ENCODE results near the gene HES2.
"Not testable (repeated sequence)": the region's sequence is repeated elsewhere in the genome, so short reads cannot be mapped to it uniquely, and the experiment has no call there.

Gene HES2

DNA sequence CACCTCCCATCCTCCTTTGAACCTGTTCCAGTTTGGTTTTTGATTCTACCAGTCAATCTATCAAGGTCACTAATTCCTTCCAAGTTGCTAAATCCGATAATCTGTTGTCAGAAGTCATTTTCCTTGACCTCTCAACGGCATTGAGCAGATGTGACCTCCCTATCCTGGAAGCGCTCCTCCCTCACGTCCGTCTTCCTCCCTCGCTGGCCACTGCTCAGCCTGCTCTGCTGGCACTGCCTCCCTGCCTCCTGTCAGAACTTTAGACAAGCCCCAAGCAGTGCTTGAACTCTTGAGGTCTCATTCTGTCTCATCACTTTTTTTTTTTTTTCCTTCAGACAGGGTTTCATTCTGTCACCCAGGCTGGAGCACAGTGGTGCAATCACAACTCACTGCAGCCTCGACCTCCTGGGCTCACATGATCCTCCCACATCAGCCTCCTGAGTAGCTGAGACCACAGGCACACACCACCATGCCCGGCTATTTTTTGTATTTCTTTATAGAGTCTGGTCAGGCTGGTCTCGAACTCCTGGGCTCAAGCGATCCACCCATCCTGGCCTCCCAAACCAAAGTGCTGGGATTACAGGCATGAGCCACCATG lies 21.8 kb downstream of the HES2 start:
- Histone ChIP-seq H3K4me2 (ENCODE audit: low read length) (no peak overlapping the region), H3K9ac (ENCODE audit: low read length) (no peak overlapping the region), H3K4me3 (ENCODE audit: low read depth, low read length) (no peak overlapping the region), H3K14ac (ENCODE audit: low read length) (no peak overlapping the region), H2BK12ac (ENCODE audit: low read length) (no peak overlapping the region), H3K4me1 (ENCODE audit: control insufficient read depth in 1 of 2, insufficient read depth in 2 of 2, low read length in 2 of 2) (peaks cover 2 to 5% of the 10 kb centered on the region in 2 experiments), H3K79me2 (ENCODE audit: control insufficient read depth, insufficient read depth, low read length, poor library complexity) (peaks cover 2% of the 10 kb centered on the region), H3K27ac (ENCODE audit: low read depth, low read length) (no peak overlapping the region), H3K9me3 (ENCODE audit: insufficient read depth, low read depth, low read length) (no peaks in the 10 kb centered on the region), H2BK5ac (ENCODE audit: low read depth, low read length, poor library complexity) (no peak overlapping the region), H3K27me3 (ENCODE audit: insufficient read depth, low read length) (no peaks in the 10 kb centered on the region), H4K12ac (ENCODE audit: low read depth, low read length) (no peak overlapping the region), H2AFZ (ENCODE audit: insufficient read depth, low read length, poor library complexity) (no peak overlapping the region), H3K79me1 (ENCODE audit: low read length) (peaks cover 4% of the 10 kb centered on the region), H3K36me3 (ENCODE audit: control insufficient read depth in 1 of 2, insufficient read depth in 2 of 2, low read length in 2 of 2) (no peaks in the 10 kb centered on the region), H2AK5ac (ENCODE audit: low read length) (no peak overlapping the region), H3K4ac (ENCODE audit: low read depth, low read length) (no peak overlapping the region), H4K8ac (ENCODE audit: low read depth, low read length) (no peak overlapping the region), H4K91ac (ENCODE audit: low read depth, low read length) (no peak overlapping the region), H3K18ac (ENCODE audit: low read length) (no peak overlapping the region), H3K23ac (ENCODE audit: low read length) (no peak overlapping the region), H2BK120ac (ENCODE audit: insufficient read depth, low read length, poor library complexity) (no peak overlapping the region)
- no CpG with 5 or more reads among the region's 10 CpGs for WGBS (ENCODE audit: extremely low coverage, insufficient coverage, insufficient read length)
- no peak for DNase-seq

GRCh38 chr1:6396998-6397397 lies 22.7 kb downstream of the HES2 start:
- Histone ChIP-seq H3K36me3 (ENCODE audit: control insufficient read depth in 1 of 2, insufficient read depth in 2 of 2, low read length in 2 of 2) (no peaks in the 10 kb centered on the region), H4K12ac (ENCODE audit: low read depth, low read length) (no peak overlapping the region), H3K4me3 (ENCODE audit: low read depth, low read length) (no peak overlapping the region), H2AFZ (ENCODE audit: insufficient read depth, low read length, poor library complexity) (no peak overlapping the region), H3K18ac (ENCODE audit: low read length) (no peak overlapping the region), H2BK12ac (ENCODE audit: low read length) (no peak overlapping the region), H2BK5ac (ENCODE audit: low read depth, low read length, poor library complexity) (no peak overlapping the region), H3K79me2 (ENCODE audit: control insufficient read depth, insufficient read depth, low read length, poor library complexity) (peaks cover 2% of the 10 kb centered on the region), H3K4me2 (ENCODE audit: low read length) (no peak overlapping the region), H3K9ac (ENCODE audit: low read length) (no peak overlapping the region), H3K23ac (ENCODE audit: low read length) (no peak overlapping the region), H3K9me3 (ENCODE audit: insufficient read depth, low read depth, low read length) (no peaks in the 10 kb centered on the region), H3K4me1 (ENCODE audit: control insufficient read depth in 1 of 2, insufficient read depth in 2 of 2, low read length in 2 of 2) (peaks cover 5 to 9% of the 10 kb centered on the region in 2 experiments), H3K4ac (ENCODE audit: low read depth, low read length) (no peak overlapping the region), H3K27ac (ENCODE audit: low read depth, low read length) (no peak overlapping the region), H2BK120ac (ENCODE audit: insufficient read depth, low read length, poor library complexity) (no peak overlapping the region), H3K14ac (ENCODE audit: low read length) (no peak overlapping the region), H2AK5ac (ENCODE audit: low read length) (no peak overlapping the region), H3K79me1 (ENCODE audit: low read length) (peaks cover 4% of the 10 kb centered on the region), H3K27me3 (ENCODE audit: insufficient read depth, low read length) (no peaks in the 10 kb centered on the region), H4K8ac (ENCODE audit: low read depth, low read length) (no peak overlapping the region), H4K91ac (ENCODE audit: low read depth, low read length) (no peak overlapping the region)
- no peak for DNase-seq

- not testable (repeated sequence) for H3K9ac ChIP-seq (ENCODE audit: low read length); H3K18ac ChIP-seq (ENCODE audit: low read length); H3K27ac ChIP-seq (ENCODE audit: low read depth, low read length); H4K12ac ChIP-seq (ENCODE audit: low read depth, low read length); H2AFZ ChIP-seq (ENCODE audit: insufficient read depth, low read length, poor library complexity); H2BK12ac ChIP-seq (ENCODE audit: low read length); H3K14ac ChIP-seq (ENCODE audit: low read length); H3K4me2 ChIP-seq (ENCODE audit: low read length); H3K4me3 ChIP-seq (ENCODE audit: low read depth, low read length); DNase-seq; H3K9me3 ChIP-seq (ENCODE audit: insufficient read depth, low read depth, low read length); H3K23ac ChIP-seq (ENCODE audit: low read length); H3K4ac ChIP-seq (ENCODE audit: low read depth, low read length); H2AK5ac ChIP-seq (ENCODE audit: low read length); H3K79me2 ChIP-seq (ENCODE audit: control insufficient read depth, insufficient read depth, low read length, poor library complexity); H3K36me3 ChIP-seq (ENCODE audit: control insufficient read depth in 1 of 2, insufficient read depth in 2 of 2, low read length in 2 of 2); H2BK5ac ChIP-seq (ENCODE audit: low read depth, low read length, poor library complexity); H3K27me3 ChIP-seq (ENCODE audit: insufficient read depth, low read length); H2BK120ac ChIP-seq (ENCODE audit: insufficient read depth, low read length, poor library complexity); H4K91ac ChIP-seq (ENCODE audit: low read depth, low read length); H4K8ac ChIP-seq (ENCODE audit: low read depth, low read length); H3K79me1 ChIP-seq (ENCODE audit: low read length)
- H3K4me1 ChIP-seq (ENCODE audit: control insufficient read depth in 1 of 2, insufficient read depth in 2 of 2, low read length in 2 of 2) = peaks cover 5 to 10% of the 10 kb centered on the region in 2 experiments
- WGBS (ENCODE audit: extremely low coverage, insufficient coverage, insufficient read length) = no CpG with 5 or more reads among the region's 34 CpGs
Observed at GRCh38 chr1:6395781-6396244, 23.9 kb downstream of the HES2 start.

DNA sequence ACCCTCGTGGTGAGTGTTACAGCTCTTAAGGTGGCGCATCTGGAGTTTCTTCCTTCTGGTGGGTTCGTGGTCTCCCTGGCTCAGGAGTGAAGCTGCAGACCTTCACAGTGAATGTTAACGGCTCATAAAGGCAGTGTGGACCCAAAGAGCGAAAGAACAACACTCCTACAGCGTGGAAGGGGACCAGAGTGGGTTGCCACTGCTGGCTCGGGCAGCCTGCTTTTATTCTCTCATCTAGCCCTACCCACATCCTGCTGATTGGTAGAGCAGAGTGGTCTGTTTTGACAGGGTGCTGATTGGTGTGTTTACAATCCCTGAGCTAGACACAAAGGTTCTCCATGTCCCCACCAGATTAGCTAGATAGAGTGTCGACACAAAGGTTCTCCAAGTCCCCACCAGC lies 24.6 kb downstream of the HES2 start:
- H2AFZ ChIP-seq (ENCODE audit: insufficient read depth, low read length, poor library complexity); H3K36me3 ChIP-seq (ENCODE audit: control insufficient read depth in 1 of 2, insufficient read depth in 2 of 2, low read length in 2 of 2); DNase-seq; H3K79me2 ChIP-seq (ENCODE audit: control insufficient read depth, insufficient read depth, low read length, poor library complexity); H3K27ac ChIP-seq (ENCODE audit: low read depth, low read length); H2BK12ac ChIP-seq (ENCODE audit: low read length); H4K91ac ChIP-seq (ENCODE audit: low read depth, low read length); H3K4me2 ChIP-seq (ENCODE audit: low read length); H3K4ac ChIP-seq (ENCODE audit: low read depth, low read length); H3K27me3 ChIP-seq (ENCODE audit: insufficient read depth, low read length); H3K4me3 ChIP-seq (ENCODE audit: low read depth, low read length); H4K8ac ChIP-seq (ENCODE audit: low read depth, low read length); H3K23ac ChIP-seq (ENCODE audit: low read length); H4K12ac ChIP-seq (ENCODE audit: low read depth, low read length); H3K14ac ChIP-seq (ENCODE audit: low read length); H2BK5ac ChIP-seq (ENCODE audit: low read depth, low read length, poor library complexity); H3K79me1 ChIP-seq (ENCODE audit: low read length); H2AK5ac ChIP-seq (ENCODE audit: low read length); H3K18ac ChIP-seq (ENCODE audit: low read length); H3K9me3 ChIP-seq (ENCODE audit: insufficient read depth, low read depth, low read length); H3K9ac ChIP-seq (ENCODE audit: low read length); H2BK120ac ChIP-seq (ENCODE audit: insufficient read depth, low read length, poor library complexity): not testable (repeated sequence)
- WGBS (ENCODE audit: extremely low coverage, insufficient coverage, insufficient read length) = no CpG with 5 or more reads among the region's 8 CpGs
- H3K4me1 ChIP-seq (ENCODE audit: control insufficient read depth in 1 of 2, insufficient read depth in 2 of 2, low read length in 2 of 2) = peaks cover 5 to 10% of the 10 kb centered on the region in 2 experiments
